ENCODE data around the gene PPP1CA. TPM values are rescaled to one million over a fixed set of nuclear protein-coding genes. Genes with fewer than 3 reads are reported as not detected.

PPP1CA gene
- total and polyA plus RNA-seq, 4 donors = 87.2 to 178 (median 157) TPM

GRCh38 chr11:67410369-67410831, 8.7 kb upstream of the PPP1CA start:
- Histone ChIP-seq H3K4me3 (no peak overlapping the region), H3K36me3 (ENCODE audit: control insufficient read depth in 4 of 4, insufficient read depth in 4 of 4, low read length in 4 of 4) (no peaks in the 10 kb centered on the region), H3K4me1 (ENCODE audit: control insufficient read depth in 5 of 5, insufficient read depth in 5 of 5, low read length in 5 of 5) (peaks cover 0 to 8% (median 0%) of the 10 kb centered on the region in 5 donors), H3K27me3 (ENCODE audit: control insufficient read depth in 3 of 3, insufficient read depth in 3 of 3, low read length in 2 of 3) (peaks cover 0 to 3% (median 2%) of the 10 kb centered on the region in 3 donors), H3K9me3 (ENCODE audit: control insufficient read depth in 4 of 4, insufficient read depth in 3 of 4, low read length in 3 of 4) (no peaks in the 10 kb centered on the region), H3K9ac (ENCODE audit: insufficient read depth in 1 of 2, low read length in 2 of 2) (no peak overlapping the region), H3K27ac (ENCODE audit: low read depth in 1 of 2, low read length in 1 of 2) (no peak overlapping the region)
- no peak for TF ChIP-seq CTCF (IDR thresholded peaks at IDR 0.05; ENCODE audit: control extremely low read depth, extremely low read depth)
- DNase-seq = no peak
- 75 to 80% methylated on average over 15 of the region's 15 CpGs for WGBS, 2 donors
- ATAC-seq (ENCODE audit: insufficient read depth, low FRiP score) = no peak

GRCh38 chr11:67409781-67410368, 8.2 kb upstream of the PPP1CA start:
- Histone ChIP-seq H3K4me1 (ENCODE audit: control insufficient read depth in 5 of 5, insufficient read depth in 5 of 5, low read length in 5 of 5) (peaks cover 0 to 6% (median 0%) of the 10 kb centered on the region in 5 donors), H3K4me3 (no peak overlapping the region), H3K36me3 (ENCODE audit: control insufficient read depth in 4 of 4, insufficient read depth in 4 of 4, low read length in 4 of 4) (no peaks in the 10 kb centered on the region), H3K27me3 (ENCODE audit: control insufficient read depth in 3 of 3, insufficient read depth in 3 of 3, low read length in 2 of 3) (peaks cover 0 to 3% (median 0%) of the 10 kb centered on the region in 3 donors), H3K9ac (ENCODE audit: insufficient read depth in 1 of 2, low read length in 2 of 2) (no peak overlapping the region), H3K9me3 (ENCODE audit: control insufficient read depth in 4 of 4, insufficient read depth in 3 of 4, low read length in 3 of 4) (no peaks in the 10 kb centered on the region), H3K27ac (ENCODE audit: low read depth in 1 of 2, low read length in 1 of 2) (no peak overlapping the region)
- WGBS, 2 donors = 29 to 39% methylated on average over 12 to 13 of the region's 13 CpGs
- DNase-seq (no peak), ATAC-seq (ENCODE audit: insufficient read depth, low FRiP score) (no peak)
- TF ChIP-seq CTCF (IDR thresholded peaks at IDR 0.05; ENCODE audit: control extremely low read depth, extremely low read depth) = no peak

GRCh38 chr11:67409261-67409666, 7.6 kb upstream of the PPP1CA start:
- Histone ChIP-seq H3K36me3 (ENCODE audit: control insufficient read depth in 4 of 4, insufficient read depth in 4 of 4, low read length in 4 of 4) (no peaks in the 10 kb centered on the region), H3K27ac (ENCODE audit: low read depth in 1 of 2, low read length in 1 of 2) (no peak overlapping the region), H3K27me3 (ENCODE audit: control insufficient read depth in 3 of 3, insufficient read depth in 3 of 3, low read length in 2 of 3) (peaks cover 0 to 3% (median 0%) of the 10 kb centered on the region in 3 donors), H3K4me3 (no peak overlapping the region), H3K9ac (ENCODE audit: insufficient read depth in 1 of 2, low read length in 2 of 2) (no peak overlapping the region), H3K4me1 (ENCODE audit: control insufficient read depth in 5 of 5, insufficient read depth in 5 of 5, low read length in 5 of 5) (peaks cover 0 to 6% (median 0%) of the 10 kb centered on the region in 5 donors), H3K9me3 (ENCODE audit: control insufficient read depth in 4 of 4, insufficient read depth in 3 of 4, low read length in 3 of 4) (no peaks in the 10 kb centered on the region)
- TF ChIP-seq CTCF (IDR thresholded peaks at IDR 0.05; ENCODE audit: control extremely low read depth, extremely low read depth) = no peak
- 30 to 58% methylated on average over 23 to 24 of the region's 24 CpGs for WGBS, 2 donors
- no peak for ATAC-seq (ENCODE audit: insufficient read depth, low FRiP score)
- no peak for DNase-seq

Measured in lung (tissue), 12 donors.